Stimulated activated CD8-positive, alpha-beta memory T cell treated with anti-CD3 and anti-CD28 coated beads, Interleukin-12 subunit alpha, Interleukin-12 subunit beta, amount 100 ng/mL, for 1 hour (primary cell): ENCODE results near the gene CCM2L.
A peak's percentile ranks its signal among the peaks of the same experiment; 100 is the strongest.
"Not testable (repeated sequence)": the region's sequence is repeated elsewhere in the genome, so short reads cannot be mapped to it uniquely, and the experiment has no call there.

Source experiments
- DNase-seq: peaks from one replicate; pipeline ENCODE4 v3.0.0-alpha.2; 2020; ENCODE audit warnings: low read depth

CCM2L gene

GRCh38 chr20:32029561-32029960, 19.3 kb downstream of the CCM2L start:
- no peak for DNase-seq

- peak; percentile 17 for DNase-seq
Measured at GRCh38 chr20:32031007-32031958, 21.0 kb downstream of the CCM2L start.

GRCh38 chr20:32033316-32033715, 23.1 kb downstream of the CCM2L start:
- no peak for DNase-seq

GRCh38 chr20:32033721-32034120, 23.5 kb downstream of the CCM2L start:
- not testable (repeated sequence) for DNase-seq

- DNase-seq = no peak
Measured at GRCh38 chr20:32034581-32035425, 24.6 kb downstream of the CCM2L start.

- DNase-seq = no peak
Measured at GRCh38 chr20:32035426-32035779, 25.2 kb downstream of the CCM2L start.

GRCh38 chr20:32036252-32036651, 26.0 kb downstream of the CCM2L start:
- DNase-seq = no peak

GRCh38 chr20:32036716-32037485, 26.7 kb downstream of the CCM2L start:
- no peak for DNase-seq

- DNase-seq = no peak
Measured at GRCh38 chr20:32037929-32038328, 27.7 kb downstream of the CCM2L start.

GRCh38 chr20:32040142-32040953, 30.1 kb downstream of the CCM2L start:
- no peak for DNase-seq

GRCh38 chr20:32045999-32046398, 35.8 kb downstream of the CCM2L start:
- no peak for DNase-seq

- DNase-seq = no peak
Measured at GRCh38 chr20:32050324-32050841, 40.1 kb downstream of the CCM2L start.

- no peak for DNase-seq
Measured at GRCh38 chr20:32050851-32051556, 40.8 kb downstream of the CCM2L start.

GRCh38 chr20:32051720-32052089, 41.5 kb downstream of the CCM2L start:
- no peak for DNase-seq

GRCh38 chr20:32052090-32052777, 42.0 kb downstream of the CCM2L start, which contains the start of gene HCK:
Gene HCK (plus strand): TSS chr20:32052242.
- no peak for DNase-seq

GRCh38 chr20:32052778-32053362, 42.6 kb downstream of the CCM2L start:
- DNase-seq = no peak

- no peak for DNase-seq
Measured at GRCh38 chr20:32053648-32054047, 43.4 kb downstream of the CCM2L start.

GRCh38 chr20:32056708-32057483, 46.7 kb downstream of the CCM2L start:
- DNase-seq = no peak
